H9 (cell line): ENCODE data around the gene BAHD1. TPM values are rescaled to one million over a fixed set of nuclear protein-coding genes. Genes with fewer than 3 reads are reported as not detected.

Experiments used
- DNase-seq: peaks from one replicate; pipeline ENCODE4 v3.0.0-alpha.2; 2017
- H2AFZ ChIP-seq: one replicate; pipeline ENCODE4 v1.6.1; 2013; ENCODE audit warnings: mild to moderate bottlenecking, low read length, control low read depth, moderate library complexity
- H2AK5ac ChIP-seq: 2 replicates; pipeline ENCODE4 v1.6.1; 2013; ENCODE audit warnings: low read length, control low read depth, mixed read lengths; ENCODE audit not compliant: insufficient read length
- H2BK120ac ChIP-seq: one replicate; pipeline ENCODE4 v1.6.1; 2013; ENCODE audit warnings: low read depth, mild to moderate bottlenecking, low read length, control low read depth, inconsistent platforms; ENCODE audit not compliant: poor library complexity, severe bottlenecking
- H2BK12ac ChIP-seq: 2 replicates; pipeline ENCODE4 v1.6.1; 2013; ENCODE audit warnings: low read length, control low read depth, mixed read lengths, low read depth; ENCODE audit not compliant: insufficient read length
- H2BK15ac ChIP-seq: 2 replicates; pipeline ENCODE4 v1.6.1; 2013; ENCODE audit warnings: low read depth, low read length, control low read depth
- H2BK20ac ChIP-seq: one replicate; pipeline ENCODE4 v1.6.1; 2013; ENCODE audit warnings: low read depth, mild to moderate bottlenecking, low read length, control low read depth, inconsistent platforms; ENCODE audit not compliant: poor library complexity, severe bottlenecking
- H2BK5ac ChIP-seq: 2 replicates; pipeline ENCODE4 v1.6.1; 2013; ENCODE audit warnings: low read length, control low read depth, mixed read lengths; ENCODE audit not compliant: insufficient read length
- H3K14ac ChIP-seq: 2 replicates; pipeline ENCODE4 v1.6.1; 2013; ENCODE audit warnings: low read length, control low read depth; ENCODE audit not compliant: insufficient read depth
- H3K18ac ChIP-seq: 2 replicates; pipeline ENCODE4 v1.6.1; 2013; ENCODE audit warnings: low read depth, mild to moderate bottlenecking, mixed read lengths, low read length, control low read depth; ENCODE audit not compliant: insufficient read length
- H3K23ac ChIP-seq: 2 replicates; pipeline ENCODE4 v1.6.1; 2013; ENCODE audit warnings: low read length, control low read depth, mixed read lengths, low read depth; ENCODE audit not compliant: insufficient read length
- H3K23me2 ChIP-seq: 2 replicates; pipeline ENCODE4 v1.6.1; 2013; ENCODE audit warnings: low read depth, mild to moderate bottlenecking, mixed read lengths, low read length, control low read depth; ENCODE audit not compliant: insufficient read length, poor library complexity, severe bottlenecking
- H3K27ac ChIP-seq: 2 replicates; pipeline ENCODE4 v1.5.1; 2013; ENCODE audit warnings: low read length, control low read depth, mixed read lengths, low read depth; ENCODE audit not compliant: insufficient read length
- H3K27me3 ChIP-seq: 2 replicates; pipeline ENCODE4 v1.6.1; 2013; ENCODE audit warnings: low read length, control low read depth, inconsistent platforms; ENCODE audit not compliant: insufficient read depth
- H3K4ac ChIP-seq: 2 replicates; pipeline ENCODE4 v1.6.1; 2013; ENCODE audit warnings: low read depth, mild to moderate bottlenecking, control low read depth, inconsistent platforms, low read length, moderate library complexity
- H3K4me1 ChIP-seq: 2 replicates; pipeline ENCODE4 v1.6.1; 2013; ENCODE audit warnings: low read length, control low read depth, inconsistent platforms; ENCODE audit not compliant: insufficient read depth
- H3K4me2 ChIP-seq: 2 replicates; pipeline ENCODE4 v1.6.1; 2013; ENCODE audit warnings: low read length, control low read depth, mixed read lengths; ENCODE audit not compliant: insufficient read length, insufficient read depth
- H3K56ac ChIP-seq: 2 replicates; pipeline ENCODE4 v1.6.1; 2013; ENCODE audit warnings: low read depth, mild to moderate bottlenecking, mixed read lengths, low read length, control low read depth; ENCODE audit not compliant: insufficient read length
- H3K79me1 ChIP-seq: 2 replicates; pipeline ENCODE4 v1.6.1; 2013; ENCODE audit warnings: low read depth, mild to moderate bottlenecking, moderate library complexity, low read length, control low read depth, inconsistent platforms; ENCODE audit not compliant: insufficient read depth, poor library complexity, severe bottlenecking
- H3K79me2 ChIP-seq: 2 replicates; pipeline ENCODE4 v1.6.1; 2013; ENCODE audit warnings: low read length, control low read depth, inconsistent platforms; ENCODE audit not compliant: insufficient read depth
- H3K9ac ChIP-seq: 2 replicates; pipeline ENCODE4 v1.6.1; 2013; ENCODE audit warnings: low read length, control low read depth, mixed read lengths; ENCODE audit not compliant: insufficient read length; ENCODE audit errors: extremely low read depth
- H3K9me3 ChIP-seq: one replicate; pipeline ENCODE4 v1.6.1; 2013; ENCODE audit warnings: low read depth, low read length, inconsistent platforms; ENCODE audit not compliant: control insufficient read depth
- H3T11ph ChIP-seq: one replicate; pipeline ENCODE4 v1.6.1; 2013; ENCODE audit warnings: mild to moderate bottlenecking, low read length, control low read depth, inconsistent platforms
- H4K20me1 ChIP-seq: one replicate; pipeline ENCODE4 v1.6.1; 2013; ENCODE audit not compliant: control insufficient read depth, insufficient read length, insufficient read depth
- H4K5ac ChIP-seq: 2 replicates; pipeline ENCODE4 v1.6.1; 2013; ENCODE audit warnings: low read depth, mild to moderate bottlenecking, mixed read lengths, low read length, control low read depth; ENCODE audit not compliant: insufficient read length
- H4K8ac ChIP-seq: replicated peaks from 2 replicates; pipeline ENCODE4 v1.6.1; 2013; ENCODE audit warnings: low read length, control low read depth, mixed read lengths, low read depth; ENCODE audit not compliant: insufficient read length
- H4K91ac ChIP-seq: 2 replicates; pipeline ENCODE4 v1.6.1; 2013; ENCODE audit warnings: low read depth, mild to moderate bottlenecking, moderate library complexity, mixed read lengths, low read length, control low read depth; ENCODE audit not compliant: insufficient read length
- H3K27ac Mint-ChIP-seq, 3 experiments: 2 replicates in 2 of 3; 3 replicates in 1 of 3; pipeline ENCODE4 v1.8.0; 2020 to 2021; ENCODE audit warnings: mixed read lengths in 3 of 3, mild to moderate bottlenecking in 1 of 3, moderate library complexity in 1 of 3
- H3K27me3 Mint-ChIP-seq: 2 replicates; pipeline ENCODE4 v1.8.0; 2021; ENCODE audit warnings: low read depth, mild to moderate bottlenecking, moderate library complexity, mixed read lengths
- H3K36me3 Mint-ChIP-seq, 3 experiments: 2 replicates in 2 of 3; 3 replicates in 1 of 3; pipeline ENCODE4 v1.8.0; 2020 to 2021; ENCODE audit warnings: low read depth in 3 of 3, mixed read lengths in 3 of 3; ENCODE audit not compliant: insufficient read depth in 1 of 3
- H3K4me1 Mint-ChIP-seq, 2 experiments: 2 replicates each; pipeline ENCODE4 v1.8.0; 2020; ENCODE audit warnings: mixed read lengths in 2 of 2
- H3K4me3 Mint-ChIP-seq, 2 experiments: 2 replicates in 1 of 2; 3 replicates in 1 of 2; pipeline ENCODE4 v1.8.0; 2020 to 2021; ENCODE audit warnings: mild to moderate bottlenecking in 2 of 2, mixed read lengths in 2 of 2, moderate library complexity in 1 of 2
- H3K9me3 Mint-ChIP-seq, 2 experiments: 2 replicates in 1 of 2; 3 replicates in 1 of 2; pipeline ENCODE4 v1.8.0; 2020; ENCODE audit warnings: mild to moderate bottlenecking in 2 of 2, mixed read lengths in 2 of 2, moderate library complexity in 1 of 2
- WGBS: extraction: QIAGEN DNeasy Blood & Tissue Kit; methylation state at CpG from one replicate; pipeline ENCODE4 v1.1.7; 2013; ENCODE audit warnings: missing lambda C conversion rate, low lambda C conversion rate, mixed read lengths; ENCODE audit not compliant: insufficient read length; ENCODE audit errors: extremely low coverage; 5-methylcytosine and 5-hydroxymethylcytosine counted together
- total RNA-seq: library from RNA; stranded (reverse); gene quantifications from 2 replicates; pipeline ENCODE4 v1.2.1, GENCODE V29; 2021
- TF ChIP-seq, protein P1 (sequence below): fragments of 200-600 bp; sonication (generic); conservative IDR thresholded peaks from 3 replicates; pipeline ENCODE4 v1.8.0; 2021; ENCODE audit warnings: antibody characterized with exemption, mild to moderate bottlenecking

BAHD1 gene
- total RNA-seq, 1 experiment from 2014 or later: 54.1 TPM

DNA sequence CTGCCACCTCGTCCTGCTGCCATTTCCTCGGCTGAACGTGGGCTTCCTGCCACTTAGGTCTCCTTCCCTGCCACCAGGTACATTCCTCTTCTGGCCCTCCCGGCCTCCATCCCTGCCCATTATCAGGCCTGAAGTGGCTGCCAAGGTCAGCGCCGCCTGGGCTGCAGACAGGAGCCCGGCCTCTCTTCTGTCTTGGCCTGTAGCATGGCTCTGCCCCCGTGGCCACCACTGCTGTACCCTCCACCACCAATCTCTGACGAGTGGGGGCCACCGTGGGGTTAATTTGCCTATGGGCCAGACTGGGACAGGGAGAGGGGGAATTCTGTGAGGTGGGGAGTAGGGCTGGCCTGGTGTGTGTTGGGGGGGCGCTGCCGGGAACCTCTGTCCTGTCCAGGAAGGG is 2.0 kb upstream of the BAHD1 start:
- H3K23me2 ChIP-seq: peaks cover 47% of the 10 kb centered on the region
- Mint-ChIP-seq H3K9me3 (no peaks in the 10 kb centered on the region; a peak in 1 of 5 replicates), H3K4me1 (peaks cover 54 to 56% of the 10 kb centered on the region in 2 experiments), H3K27ac (peak overlapping the region in 2 of 3 experiments; percentile 11 to 45; a peak in 1 of 7 replicates), H3K27me3 (peaks cover 32% of the 10 kb centered on the region), H3K4me3 (peak overlapping the region; percentile 93 to 96), H3K36me3 (peaks cover 0 to 12% (median 0%) of the 10 kb centered on the region in 3 experiments; a peak in 5 of 7 replicates)
- H2AK5ac ChIP-seq: no peak overlapping the region
- no peaks in the 10 kb centered on the region for H4K20me1 ChIP-seq
- no peak overlapping the region for H3K23ac ChIP-seq
- H3K9me3 ChIP-seq: no peaks in the 10 kb centered on the region
- no peak overlapping the region for H3K9ac ChIP-seq
- no peak overlapping the region for H4K91ac ChIP-seq
- no peak overlapping the region for H4K5ac ChIP-seq
- no peak overlapping the region for H2BK12ac ChIP-seq
- no peak overlapping the region for H3T11ph ChIP-seq
- WGBS: no CpG with 5 or more reads among the region's 12 CpGs
- TF ChIP-seq, protein P1, sequence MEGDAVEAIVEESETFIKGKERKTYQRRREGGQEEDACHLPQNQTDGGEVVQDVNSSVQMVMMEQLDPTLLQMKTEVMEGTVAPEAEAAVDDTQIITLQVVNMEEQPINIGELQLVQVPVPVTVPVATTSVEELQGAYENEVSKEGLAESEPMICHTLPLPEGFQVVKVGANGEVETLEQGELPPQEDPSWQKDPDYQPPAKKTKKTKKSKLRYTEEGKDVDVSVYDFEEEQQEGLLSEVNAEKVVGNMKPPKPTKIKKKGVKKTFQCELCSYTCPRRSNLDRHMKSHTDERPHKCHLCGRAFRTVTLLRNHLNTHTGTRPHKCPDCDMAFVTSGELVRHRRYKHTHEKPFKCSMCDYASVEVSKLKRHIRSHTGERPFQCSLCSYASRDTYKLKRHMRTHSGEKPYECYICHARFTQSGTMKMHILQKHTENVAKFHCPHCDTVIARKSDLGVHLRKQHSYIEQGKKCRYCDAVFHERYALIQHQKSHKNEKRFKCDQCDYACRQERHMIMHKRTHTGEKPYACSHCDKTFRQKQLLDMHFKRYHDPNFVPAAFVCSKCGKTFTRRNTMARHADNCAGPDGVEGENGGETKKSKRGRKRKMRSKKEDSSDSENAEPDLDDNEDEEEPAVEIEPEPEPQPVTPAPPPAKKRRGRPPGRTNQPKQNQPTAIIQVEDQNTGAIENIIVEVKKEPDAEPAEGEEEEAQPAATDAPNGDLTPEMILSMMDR: no peak
- H2BK120ac ChIP-seq: no peak overlapping the region
- no peak overlapping the region for H3K18ac ChIP-seq
- no peak for DNase-seq
- H3K79me2 ChIP-seq: peaks cover 18% of the 10 kb centered on the region; the same call in 1 of the 2 replicates
- H4K8ac ChIP-seq: no peak overlapping the region
- peaks cover 3% of the 10 kb centered on the region for H3K79me1 ChIP-seq
- peaks cover 11% of the 10 kb centered on the region; the same call in 1 of the 2 replicates for H3K27me3 ChIP-seq
- H2BK20ac ChIP-seq: no peak overlapping the region
- H3K4me2 ChIP-seq: peak overlapping the region; percentile 80
- H3K14ac ChIP-seq: no peak overlapping the region; the same call in 1 of the 2 replicates
- no peak overlapping the region for H3K56ac ChIP-seq
- H3K27ac ChIP-seq: no peak overlapping the region
- no peak overlapping the region for H3K4ac ChIP-seq
- no peak overlapping the region for H2AFZ ChIP-seq
- no peak overlapping the region for H2BK5ac ChIP-seq
- no peak overlapping the region for H2BK15ac ChIP-seq
- peaks cover 13% of the 10 kb centered on the region for H3K4me1 ChIP-seq
